HG03378 (cell line): ENCODE results near the gene CAMTA1.

Experiments
- ATAC-seq: cut with Tn5 transposase; IDR thresholded peaks from one replicate; pipeline ENCODE4 v1.9.1; 2021; ENCODE audit warnings: mild to moderate bottlenecking, moderate library complexity; ENCODE audit not compliant: unreplicated experiment

CAMTA1 gene

DNA sequence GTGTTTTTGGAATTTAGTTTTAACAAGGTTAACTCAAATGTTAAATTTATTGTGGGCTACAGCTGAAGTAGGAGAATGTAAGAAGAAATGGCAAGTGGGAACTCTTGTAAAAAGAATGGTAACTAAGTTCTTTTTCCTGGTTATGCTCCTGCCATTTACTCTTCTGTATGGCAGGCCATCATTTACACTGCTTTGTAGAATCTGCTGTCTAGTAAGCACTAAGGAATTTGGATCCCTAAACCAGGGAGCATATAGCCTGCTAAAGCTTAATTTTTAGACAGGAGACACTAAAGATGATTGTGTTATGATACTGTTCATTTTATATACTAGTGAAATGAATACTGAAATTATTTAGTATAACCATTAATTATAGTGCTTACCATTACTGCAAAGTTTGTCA lies 85.3 kb downstream of the CAMTA1 start:
- no peak for ATAC-seq

DNA sequence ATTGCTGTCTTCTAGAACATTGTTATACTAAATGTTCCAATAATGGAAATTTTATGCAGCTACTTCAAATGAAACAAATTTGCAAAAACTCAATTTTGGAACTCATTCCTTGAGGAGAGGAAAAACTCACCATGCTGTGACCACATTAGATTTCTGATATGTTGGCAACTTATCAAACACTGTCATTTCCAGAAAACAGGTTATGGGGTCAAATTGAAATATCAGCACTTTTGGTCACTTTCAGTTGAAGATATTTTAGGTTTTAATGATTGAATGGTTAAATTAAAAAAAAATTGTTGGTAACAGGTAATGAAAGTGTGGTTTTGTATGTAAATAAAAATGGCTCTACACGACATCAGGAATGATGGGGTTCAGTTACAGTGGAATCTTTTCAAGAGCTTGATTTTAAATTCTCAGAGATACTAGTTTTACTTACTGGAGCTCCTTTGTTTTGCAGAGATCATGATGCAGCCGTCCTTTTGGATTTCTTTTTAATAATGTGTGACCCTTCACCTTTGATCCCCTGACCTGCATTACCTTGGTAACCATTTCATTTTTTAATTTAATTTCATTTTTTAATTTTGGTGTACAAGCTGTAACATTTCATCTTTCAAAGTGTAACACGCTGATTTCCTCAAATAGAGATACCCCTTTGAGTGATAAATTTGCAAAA lies 86.2 kb downstream of the CAMTA1 start:
- ATAC-seq: no peak

DNA sequence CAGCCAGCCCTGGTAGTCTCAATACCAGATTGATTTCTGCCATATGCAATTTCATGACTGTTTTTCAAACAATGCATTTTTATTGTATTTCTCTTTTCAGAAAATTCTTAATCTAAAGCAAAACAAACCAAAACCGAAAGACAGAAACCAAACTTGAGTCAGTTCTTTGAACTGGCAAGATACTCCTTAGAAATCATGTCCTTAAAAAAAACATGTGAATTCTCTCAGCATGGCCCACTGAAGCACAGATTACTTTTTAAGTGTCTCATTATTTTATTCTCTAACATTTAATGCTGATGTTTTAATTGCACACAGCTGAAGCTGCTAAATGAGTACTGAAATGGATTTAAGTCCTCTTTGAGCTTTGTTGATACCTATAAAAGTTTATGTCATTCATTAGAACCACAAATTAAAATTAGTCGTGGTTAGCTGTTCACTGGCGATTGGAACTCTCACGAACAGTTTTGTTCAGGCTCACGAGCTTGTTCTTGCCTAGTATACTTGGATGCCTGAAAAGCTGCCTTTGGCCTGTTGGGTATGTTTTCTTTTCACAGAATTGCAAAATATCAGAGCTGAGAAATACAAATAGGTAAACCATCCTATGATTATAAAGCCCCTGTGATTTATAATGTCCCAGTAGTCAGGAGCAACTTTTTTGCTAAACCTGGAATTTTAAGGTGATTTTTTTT lies 87.5 kb downstream of the CAMTA1 start:
- no peak for ATAC-seq

DNA sequence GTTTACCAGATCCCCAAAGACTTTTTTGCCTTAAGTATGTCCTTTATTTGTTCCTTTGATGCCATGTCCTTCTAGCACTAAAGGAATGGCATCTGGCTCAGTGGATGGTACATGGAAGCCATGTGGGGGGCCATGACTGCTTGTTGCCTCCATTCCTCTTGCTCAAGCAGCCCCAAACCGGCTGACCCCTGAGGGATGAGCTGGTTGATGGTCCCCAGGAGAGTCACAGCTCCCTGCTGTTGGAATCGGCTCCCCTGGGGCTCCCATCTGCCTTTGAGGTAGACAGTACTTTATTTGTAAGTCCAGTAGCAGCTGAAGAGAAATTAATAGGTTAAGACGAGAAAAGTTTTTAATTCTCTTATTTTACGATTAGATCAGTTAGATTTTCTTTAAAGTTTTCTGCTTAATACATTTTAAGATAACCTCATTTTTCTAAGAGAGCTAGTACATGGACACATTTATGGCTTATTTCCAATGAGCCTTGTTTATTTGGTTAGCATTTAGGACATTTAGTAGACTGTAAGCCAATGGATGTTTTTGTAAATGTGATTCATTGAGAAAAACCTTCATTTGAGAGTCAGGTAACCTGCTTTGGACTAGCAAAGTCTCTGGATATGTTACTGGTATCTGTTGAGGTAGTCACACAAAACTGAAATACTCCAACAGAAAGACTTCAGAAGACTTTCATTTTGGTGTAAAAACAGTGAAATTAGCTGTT lies 88.2 kb downstream of the CAMTA1 start:
- no peak for ATAC-seq

DNA sequence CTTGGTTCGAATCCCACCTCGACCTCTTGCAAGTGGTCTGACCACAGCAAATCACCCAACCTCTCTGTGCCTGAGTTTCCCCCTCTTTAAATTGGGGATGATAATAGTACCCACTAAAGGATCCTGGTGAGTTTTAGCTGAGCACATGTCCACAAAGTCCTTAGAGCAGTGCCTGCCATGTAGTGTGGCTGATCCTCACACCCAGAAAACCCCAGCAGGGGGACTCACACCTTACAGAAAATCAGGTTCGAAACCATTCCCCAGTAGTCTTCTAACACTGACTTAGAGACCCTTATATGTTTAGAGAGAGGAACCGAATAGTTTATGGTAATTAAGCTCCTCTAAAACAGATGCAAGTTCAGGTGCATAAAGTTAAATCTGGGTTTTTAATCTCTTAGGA lies 89.0 kb downstream of the CAMTA1 start:
- ATAC-seq: no peak

DNA sequence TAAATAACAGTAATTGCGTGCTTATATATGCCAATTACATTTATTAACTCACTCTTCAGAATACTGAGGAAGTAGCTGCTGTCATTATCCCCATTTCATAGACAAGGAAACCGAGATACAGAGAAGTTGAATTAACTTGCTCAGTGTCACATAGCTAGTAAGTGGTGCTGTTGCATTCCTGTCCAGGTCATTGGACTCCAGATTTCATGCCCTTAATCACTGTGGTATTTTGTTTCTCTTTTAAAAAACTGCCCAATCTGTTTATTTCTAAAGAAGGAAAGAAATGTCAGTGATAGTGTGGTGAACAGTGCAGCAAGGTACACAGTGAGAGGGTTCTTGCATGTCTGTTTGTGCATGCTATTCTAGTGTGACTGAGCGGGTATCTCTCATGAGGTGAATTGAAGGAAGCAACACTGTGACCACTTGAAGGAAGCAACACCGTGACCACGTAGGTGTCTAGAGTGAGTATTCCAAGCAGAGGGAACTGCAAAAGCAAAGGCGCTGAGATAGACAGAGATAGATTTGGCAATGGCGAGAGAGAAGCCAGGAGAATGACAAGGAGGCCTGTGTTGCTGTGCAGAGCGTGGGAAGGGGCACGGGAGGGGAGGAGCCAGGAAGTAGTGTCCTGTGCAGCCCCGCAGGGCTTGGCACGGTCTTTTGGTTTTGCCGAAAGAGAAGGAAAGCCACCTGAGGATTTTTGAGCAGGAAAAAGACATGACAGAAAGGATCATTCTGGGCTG lies 95.9 kb downstream of the CAMTA1 start:
- ATAC-seq: no peak

DNA sequence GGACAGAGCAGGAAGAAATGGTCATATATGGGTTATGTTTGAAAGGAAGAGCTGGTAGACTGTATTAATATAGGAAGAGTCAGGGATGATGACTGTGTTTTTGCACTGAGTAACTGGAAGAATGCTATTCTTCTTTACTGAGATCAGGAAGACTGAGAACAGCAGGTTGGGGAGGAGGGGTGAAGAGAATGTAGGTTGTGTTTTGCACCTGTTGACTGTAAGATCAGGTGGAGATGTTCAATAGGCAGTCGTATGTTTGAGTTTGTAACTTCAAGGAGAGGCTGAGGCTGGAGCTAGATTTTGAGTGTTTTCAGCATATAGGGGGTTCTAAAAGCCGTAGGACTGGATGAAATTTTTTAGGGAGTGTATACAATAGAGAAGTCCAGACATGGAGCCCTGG lies 97.2 kb downstream of the CAMTA1 start:
- no peak for ATAC-seq

DNA sequence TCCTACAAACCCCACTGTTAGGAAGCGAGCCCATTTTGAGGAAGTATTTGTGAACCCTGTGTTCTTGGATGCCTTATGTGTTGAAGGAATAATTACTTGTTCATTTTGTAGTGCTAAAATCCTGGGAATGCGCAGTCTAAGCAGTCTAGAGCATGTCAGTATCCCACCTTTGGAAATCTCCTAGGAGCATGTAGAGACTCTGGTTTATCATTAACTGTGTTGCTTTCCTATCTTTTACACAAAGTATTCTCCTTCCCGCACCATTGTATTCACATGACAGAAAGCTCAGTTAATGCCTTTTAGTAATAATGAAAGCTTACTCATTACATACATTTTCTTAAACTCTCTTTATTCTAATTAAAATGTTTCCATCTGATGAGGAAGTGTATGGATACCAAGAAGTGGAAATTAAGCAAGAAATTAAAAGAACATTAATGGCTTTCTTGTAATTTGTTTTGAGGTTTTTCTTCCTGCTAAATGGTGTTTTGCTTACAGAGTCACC lies 99.4 kb downstream of the CAMTA1 start:
- ATAC-seq: no peak

DNA sequence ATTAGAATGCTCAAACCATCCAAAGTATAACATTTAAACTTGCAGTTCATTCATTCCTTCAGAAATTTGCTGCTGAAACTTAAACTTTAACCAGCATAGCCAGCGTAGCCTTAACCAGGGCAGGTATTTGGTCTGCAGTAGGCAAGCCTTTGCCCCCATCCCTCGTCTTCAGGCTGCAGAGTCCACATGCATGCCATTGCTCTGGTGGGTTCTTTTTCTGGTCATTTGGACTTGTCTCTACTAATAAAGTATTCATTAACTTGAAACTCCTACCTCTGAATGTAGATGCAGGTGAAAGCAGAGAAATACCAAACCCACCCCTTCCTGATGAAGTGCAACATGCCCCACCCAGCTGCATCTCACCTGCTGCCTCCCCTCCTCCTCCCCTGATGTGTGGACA lies 100.2 kb downstream of the CAMTA1 start:
- no peak for ATAC-seq

DNA sequence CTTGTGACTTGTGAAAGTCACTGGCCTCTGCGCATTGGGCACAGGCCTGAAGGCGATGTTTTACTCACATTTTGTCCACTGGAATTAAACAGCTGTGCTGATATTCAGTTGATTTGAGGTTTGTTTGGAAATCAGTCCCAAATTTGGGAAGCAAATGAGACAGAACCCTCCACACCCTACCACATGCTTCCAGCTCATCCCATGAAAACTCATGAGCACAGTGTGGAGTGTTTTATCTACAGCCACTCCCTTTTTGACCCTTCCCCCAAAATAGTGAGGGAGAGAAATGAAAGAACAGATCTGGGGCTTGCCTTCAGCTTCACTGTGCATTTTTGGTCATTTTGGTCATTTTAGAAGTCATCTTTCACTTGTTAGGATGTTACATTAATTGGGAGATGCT lies 101.3 kb downstream of the CAMTA1 start:
- no peak for ATAC-seq

DNA sequence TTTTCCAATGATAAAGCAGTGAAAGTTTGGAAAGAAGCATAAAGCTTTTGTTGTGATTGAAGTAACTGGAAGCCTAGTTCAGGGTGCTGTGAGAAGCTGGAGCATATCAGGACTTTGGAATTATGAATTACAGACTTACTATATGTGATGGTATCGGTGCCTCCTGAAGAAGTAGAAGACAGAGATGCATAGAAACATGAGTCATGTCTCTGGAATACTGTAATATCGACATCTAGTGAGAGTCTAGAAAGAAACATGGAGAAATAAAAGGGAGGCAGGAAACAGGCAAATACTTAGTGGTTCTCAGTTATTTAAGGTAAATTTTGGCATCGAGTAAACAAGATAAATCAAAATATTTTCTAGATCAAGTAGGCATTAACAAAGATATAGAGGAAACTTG lies 103.0 kb downstream of the CAMTA1 start:
- ATAC-seq: no peak

DNA sequence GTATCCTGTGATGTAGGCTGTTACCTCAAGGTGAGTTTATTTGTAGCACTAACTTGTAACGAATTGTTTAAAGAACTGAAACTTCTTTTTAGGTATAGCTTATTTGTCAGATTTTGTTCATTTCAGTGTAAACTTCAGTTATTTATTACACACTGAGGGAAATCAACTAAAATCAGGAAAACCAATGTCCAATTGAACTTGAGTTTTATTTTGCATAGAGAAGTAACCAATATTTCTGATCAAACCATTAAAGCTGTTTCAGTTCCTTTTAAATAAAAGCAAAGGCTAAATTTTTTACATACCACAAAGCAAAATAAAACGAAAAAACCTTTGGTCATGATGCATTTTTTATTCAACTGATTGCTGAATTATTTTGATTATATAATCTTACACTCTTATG lies 103.6 kb downstream of the CAMTA1 start:
- ATAC-seq: no peak

DNA sequence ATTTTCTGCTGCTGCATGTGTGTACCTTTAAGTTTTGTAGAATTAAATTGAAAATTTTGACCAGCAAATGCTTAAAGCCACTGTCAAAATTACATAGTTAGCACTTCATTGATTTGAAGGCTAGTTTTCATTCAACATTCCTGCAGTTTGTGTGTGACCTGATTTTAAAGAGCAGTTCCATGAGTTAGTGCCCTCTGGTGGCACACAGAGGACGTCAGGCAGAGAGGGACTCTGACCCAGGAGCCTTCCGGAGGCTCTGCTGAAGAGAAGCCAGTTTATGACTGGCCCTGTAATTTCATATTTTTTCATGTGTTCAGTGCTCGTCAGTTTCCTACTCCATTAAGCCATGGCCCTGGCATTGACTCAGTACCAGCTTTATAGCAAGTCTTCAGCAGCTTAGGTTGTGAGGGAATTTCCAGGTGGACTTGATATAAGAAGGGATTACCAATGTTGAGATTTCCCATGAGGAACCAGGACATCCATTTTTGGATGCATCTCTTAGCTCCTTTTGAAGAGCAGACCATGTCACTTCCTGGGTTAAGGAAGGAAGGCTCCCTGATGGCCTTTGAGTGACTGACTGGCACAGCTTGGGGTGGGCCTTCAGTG lies 104.7 kb downstream of the CAMTA1 start:
- no peak for ATAC-seq

DNA sequence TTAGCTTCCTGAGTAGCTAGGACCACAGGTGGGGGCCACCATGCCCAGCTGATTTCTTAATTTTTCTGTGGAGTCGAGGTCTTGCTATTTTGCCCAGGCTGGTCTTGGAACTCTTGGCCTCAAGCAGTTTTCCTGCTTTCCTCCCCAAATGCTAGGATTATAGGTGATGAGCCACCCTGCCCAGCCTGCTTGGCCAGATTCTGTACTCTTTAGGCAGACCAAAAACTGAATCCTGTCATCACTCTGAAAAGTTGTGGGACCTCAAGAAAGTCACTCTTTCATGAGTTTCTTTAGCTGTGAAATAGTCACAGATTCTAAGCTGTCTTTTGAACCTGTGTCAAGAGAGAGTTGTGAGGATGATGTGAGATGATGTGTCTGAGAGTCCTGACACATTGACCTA lies 105.4 kb downstream of the CAMTA1 start:
- no peak for ATAC-seq

DNA sequence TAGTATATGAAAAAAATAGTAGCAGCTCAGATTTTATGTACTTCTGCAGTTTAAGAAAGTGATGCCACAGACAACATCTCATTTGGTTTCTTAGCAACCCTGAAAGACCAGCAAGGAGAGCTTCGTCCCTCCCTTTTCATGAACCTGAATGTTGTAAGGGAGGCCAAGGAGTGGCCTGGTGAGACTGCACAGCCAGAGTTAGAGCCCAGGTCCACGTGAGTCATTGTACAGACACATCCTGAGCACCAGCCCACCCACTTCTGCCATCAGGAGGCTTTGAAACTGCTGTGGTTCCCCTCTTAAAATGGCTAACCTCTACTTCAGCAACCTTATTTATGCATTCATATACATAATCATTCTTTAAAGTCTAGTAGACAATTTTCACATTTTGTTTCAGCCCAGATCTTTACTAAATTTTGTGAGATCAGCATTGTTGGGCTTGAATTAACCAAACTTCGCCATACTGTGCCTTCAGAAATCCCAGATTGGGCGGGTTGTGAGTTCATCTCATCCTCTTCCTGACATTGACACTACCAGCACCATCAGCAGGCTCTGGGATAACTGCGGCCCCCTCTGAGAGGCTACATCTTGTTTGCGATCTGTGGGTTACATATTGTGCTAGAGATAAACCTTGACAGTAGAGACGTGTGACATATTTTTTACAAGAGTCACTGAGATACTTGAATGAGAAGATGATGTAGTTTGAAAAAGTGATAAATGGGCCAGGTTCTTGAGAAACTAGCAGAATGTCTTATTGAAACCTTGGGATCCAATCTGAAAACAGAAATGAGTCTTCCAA lies 106.7 kb downstream of the CAMTA1 start:
- ATAC-seq: no peak

DNA sequence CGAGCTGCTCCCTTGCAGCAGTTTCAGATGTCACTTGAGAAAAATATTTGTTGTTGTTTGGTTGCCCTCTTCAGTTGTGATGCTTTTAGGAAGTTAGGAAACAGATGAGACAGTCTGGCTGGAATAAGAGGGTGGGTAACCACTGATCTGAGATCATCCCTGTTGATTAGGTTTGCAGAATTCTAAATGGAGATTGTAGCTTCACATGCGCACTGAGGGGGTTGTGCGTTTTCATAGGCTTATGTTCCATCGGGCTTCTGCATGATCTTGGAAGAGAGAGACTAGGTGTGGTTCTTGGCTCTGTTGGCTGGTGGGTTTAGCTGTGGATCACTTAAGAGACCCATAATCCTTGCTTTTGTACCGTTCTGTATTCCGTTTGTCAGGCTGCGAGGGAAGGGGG lies 108.1 kb downstream of the CAMTA1 start:
- no peak for ATAC-seq

DNA sequence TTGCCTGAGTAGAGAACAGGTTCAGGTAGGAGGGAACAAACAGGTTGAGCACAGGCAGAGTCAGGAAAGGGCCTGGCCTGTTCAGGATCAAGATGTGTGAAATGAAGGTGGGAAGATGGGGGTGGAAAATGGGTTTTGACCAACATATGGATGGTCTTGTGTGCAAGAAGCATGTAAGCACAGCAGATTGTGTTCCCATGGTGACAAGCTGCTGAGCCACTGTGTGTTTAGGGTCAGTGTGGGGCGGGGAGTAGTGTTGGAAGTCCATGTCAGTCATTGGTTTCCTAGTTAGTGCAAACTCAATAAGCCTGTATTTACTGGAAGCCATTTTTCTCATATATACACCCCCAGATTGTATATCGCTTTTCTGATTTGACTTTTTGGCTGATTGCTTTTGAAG lies 111.9 kb downstream of the CAMTA1 start:
- no peak for ATAC-seq

DNA sequence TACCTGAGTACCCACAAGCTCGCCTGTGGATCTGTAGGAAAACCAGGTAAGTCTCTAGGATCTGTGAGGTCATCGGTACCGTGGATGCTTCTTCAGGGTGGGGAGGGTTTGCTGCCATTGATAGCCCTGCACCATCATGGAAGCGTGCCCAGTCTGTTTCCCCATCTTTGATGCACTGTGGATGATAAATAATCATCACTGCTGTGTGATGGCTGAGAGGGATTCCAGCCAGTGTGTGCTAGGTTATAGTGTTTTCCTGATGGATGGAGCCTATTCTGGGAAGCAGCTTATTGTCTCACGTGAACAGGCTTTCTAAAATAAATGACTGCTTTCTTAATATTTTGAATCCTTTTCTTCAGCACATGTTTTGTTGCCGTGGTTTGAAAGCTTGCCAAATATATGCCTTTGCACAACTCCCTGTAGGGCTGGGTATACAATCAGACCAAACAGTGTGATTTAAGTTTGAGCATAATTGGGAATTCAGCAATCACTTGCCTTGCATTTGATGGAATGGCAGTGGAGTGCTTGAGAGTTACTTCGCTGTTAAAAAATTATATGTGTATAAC lies 113.8 kb downstream of the CAMTA1 start:
- no peak for ATAC-seq

DNA sequence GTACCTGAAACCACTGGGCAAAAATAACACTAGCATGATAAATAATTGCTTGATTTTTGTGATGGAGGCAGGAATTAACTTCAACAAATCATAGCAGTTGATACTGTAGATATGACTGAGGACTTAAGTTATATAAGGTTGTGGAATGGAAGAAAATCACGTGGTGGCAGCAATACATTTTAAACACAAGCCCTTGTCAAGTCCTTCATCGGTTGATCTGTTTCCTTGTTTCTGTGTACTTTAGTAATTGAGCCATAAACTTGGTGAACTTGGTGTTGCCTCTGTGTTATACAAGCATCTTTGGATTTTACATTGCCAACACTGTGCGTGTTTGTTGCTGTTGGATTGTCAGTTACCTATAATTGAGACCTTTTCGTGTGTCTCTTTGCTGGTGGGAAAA lies 114.4 kb downstream of the CAMTA1 start:
- no peak for ATAC-seq

DNA sequence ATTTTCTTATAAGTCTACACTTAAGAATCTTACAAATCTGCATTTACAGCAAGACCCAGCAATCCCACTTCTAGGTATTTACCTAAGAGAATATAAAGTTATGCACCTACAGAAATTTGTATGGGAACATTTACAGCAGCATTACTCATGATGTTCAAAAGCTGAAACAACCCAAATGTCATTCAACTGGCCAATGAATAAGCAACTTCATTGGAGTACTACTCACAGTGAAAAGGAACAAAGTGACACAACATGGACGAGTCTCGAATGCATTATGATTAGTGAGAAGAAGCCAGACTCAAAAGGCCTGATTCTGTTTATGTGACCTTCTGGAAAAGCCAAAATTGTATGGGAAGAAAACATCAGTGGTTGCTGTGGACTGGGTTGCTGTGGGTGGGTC lies 116.9 kb downstream of the CAMTA1 start:
- no peak for ATAC-seq
